ENCODE results near the gene OR10V1.

Gene OR10V1

GRCh38 chr11:59713745-59714144 lies at the start of gene OR10V1:
TSS of gene OR10V1 (minus strand) at chr11:59713845. CDS start at chr11:59713845, 0 bp downstream.
- no peak for DNase-seq

GRCh38 chr11:59761993-59762392 lies 48.3 kb upstream of the OR10V1 start:
- DNase-seq = no peak

- no peak for DNase-seq
Observed at GRCh38 chr11:59760771-59761170, 47.1 kb upstream of the OR10V1 start.

GRCh38 chr11:59759900-59760299 lies 46.3 kb upstream of the OR10V1 start:
- no peak for DNase-seq

GRCh38 chr11:59758401-59759037 lies 44.9 kb upstream of the OR10V1 start:
- no peak for DNase-seq

- DNase-seq = no peak
Observed at GRCh38 chr11:59756845-59757244, 43.2 kb upstream of the OR10V1 start.

GRCh38 chr11:59756558-59756840 lies 42.9 kb upstream of the OR10V1 start:
- no peak for DNase-seq

- DNase-seq = peak; percentile 37
Observed at GRCh38 chr11:59755701-59756557, 42.3 kb upstream of the OR10V1 start.

GRCh38 chr11:59754859-59755700 lies 41.4 kb upstream of the OR10V1 start, which contains the start of gene STX3:
TSS of gene STX3 (plus strand) at chr11:59755376. CDS start at chr11:59755606, 230 bp downstream.
- DNase-seq = peak; percentile 37

- peak; percentile 45 for DNase-seq
Observed at GRCh38 chr11:59754494-59754858, 40.8 kb upstream of the OR10V1 start.

- peak; percentile 78 for DNase-seq
Observed at GRCh38 chr11:59753650-59754493, 40.2 kb upstream of the OR10V1 start.

- no peak for DNase-seq
Observed at GRCh38 chr11:59746111-59746510, 32.5 kb upstream of the OR10V1 start.

GRCh38 chr11:59730896-59731565 lies 17.4 kb upstream of the OR10V1 start:
- DNase-seq = no peak

GRCh38 chr11:59729834-59730233 lies 16.2 kb upstream of the OR10V1 start:
- DNase-seq = no peak

GRCh38 chr11:59728913-59729312 lies 15.3 kb upstream of the OR10V1 start:
- DNase-seq = no peak

GRCh38 chr11:59728154-59728553 lies 14.5 kb upstream of the OR10V1 start:
- no peak for DNase-seq

- DNase-seq = no peak
Observed at GRCh38 chr11:59727426-59727825, 13.8 kb upstream of the OR10V1 start.

- DNase-seq = no peak
Observed at GRCh38 chr11:59724066-59724465, 10.4 kb upstream of the OR10V1 start.

- DNase-seq = no peak
Observed at GRCh38 chr11:59719556-59719955, 5.9 kb upstream of the OR10V1 start.

- DNase-seq = no peak
Observed at GRCh38 chr11:59716051-59716450, 2.4 kb upstream of the OR10V1 start.

- DNase-seq = no peak
Observed at GRCh38 chr11:59710136-59710847, 3.4 kb downstream of the OR10V1 start.

Data from NCI-H1092 treated with DMSO at 0.1 percent for 48 hours (cell line).